ENCODE measurements around the gene KHSRP. TPM values are rescaled to one million over a fixed set of nuclear protein-coding genes. Genes with fewer than 3 reads are reported as not detected.
A peak's percentile ranks its signal among the peaks of the same experiment; 100 is the strongest.

The KHSRP gene
- total and polyA plus RNA-seq, 2 of the 13 experiments (the other 11 are each of a cell fraction or from before 2014, with no cell fraction given): 72.1 to 129 TPM

- no peak for TF ChIP-seq HMGXB4 (CRISPR knock-in tag; IDR thresholded peaks at IDR 0.05; ENCODE audit: borderline replicate concordance in 1 of 2, low read depth in 1 of 2)
- TF ChIP-seq FOXA1 (IDR thresholded peaks at IDR 0.05): no peak
- no peak for TF ChIP-seq FOXA1 (CRISPR knock-in tag; IDR thresholded peaks at IDR 0.05)
- TF ChIP-seq ADNP (CRISPR knock-in tag; IDR thresholded peaks at IDR 0.05): no peak
- no peak for TF ChIP-seq ZFP36 (IDR thresholded peaks at IDR 0.05; ENCODE audit: borderline replicate concordance, low read depth, low read length, partially characterized antibody)
- TF ChIP-seq BRCA1 (CRISPR knock-in tag; IDR thresholded peaks at IDR 0.05): no peak
- TF ChIP-seq, protein P1, sequence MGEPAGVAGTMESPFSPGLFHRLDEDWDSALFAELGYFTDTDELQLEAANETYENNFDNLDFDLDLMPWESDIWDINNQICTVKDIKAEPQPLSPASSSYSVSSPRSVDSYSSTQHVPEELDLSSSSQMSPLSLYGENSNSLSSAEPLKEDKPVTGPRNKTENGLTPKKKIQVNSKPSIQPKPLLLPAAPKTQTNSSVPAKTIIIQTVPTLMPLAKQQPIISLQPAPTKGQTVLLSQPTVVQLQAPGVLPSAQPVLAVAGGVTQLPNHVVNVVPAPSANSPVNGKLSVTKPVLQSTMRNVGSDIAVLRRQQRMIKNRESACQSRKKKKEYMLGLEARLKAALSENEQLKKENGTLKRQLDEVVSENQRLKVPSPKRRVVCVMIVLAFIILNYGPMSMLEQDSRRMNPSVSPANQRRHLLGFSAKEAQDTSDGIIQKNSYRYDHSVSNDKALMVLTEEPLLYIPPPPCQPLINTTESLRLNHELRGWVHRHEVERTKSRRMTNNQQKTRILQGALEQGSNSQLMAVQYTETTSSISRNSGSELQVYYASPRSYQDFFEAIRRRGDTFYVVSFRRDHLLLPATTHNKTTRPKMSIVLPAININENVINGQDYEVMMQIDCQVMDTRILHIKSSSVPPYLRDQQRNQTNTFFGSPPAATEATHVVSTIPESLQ (CRISPR knock-in tag; conservative IDR thresholded peaks at IDR 0.05): no peak
- TF ChIP-seq ZMYM3 (CRISPR knock-in tag; IDR thresholded peaks at IDR 0.05): no peak
- no peak for TF ChIP-seq PCBP2 (optimal IDR thresholded peaks at IDR 0.05; ENCODE audit: low read depth, low read length, poor library complexity, severe bottlenecking)
- no peak for TF ChIP-seq SAP130 (CRISPR knock-in tag; IDR thresholded peaks at IDR 0.05; ENCODE audit: low read depth)
- no peak for TF ChIP-seq ZNF343 (CRISPR knock-in tag; IDR thresholded peaks at IDR 0.05)
- no peak for TF ChIP-seq ZNF713 (CRISPR knock-in tag; IDR thresholded peaks at IDR 0.05)
- no peak for TF ChIP-seq GLI4 (CRISPR knock-in tag; IDR thresholded peaks at IDR 0.05; ENCODE audit: borderline replicate concordance)
- no peak for TF ChIP-seq GPN1 (CRISPR knock-in tag; IDR thresholded peaks at IDR 0.05; ENCODE audit: borderline replicate concordance)
- TF ChIP-seq ZNF232 (CRISPR knock-in tag; IDR thresholded peaks at IDR 0.05; ENCODE audit: borderline replicate concordance): peak; percentile 11; the same call in 1 of the 2 replicates
- no peak for TF ChIP-seq ASH2L (IDR thresholded peaks at IDR 0.05; ENCODE audit: insufficient read length, low read depth, low read length)
- TF ChIP-seq ZNF274 (CRISPR knock-in tag; IDR thresholded peaks at IDR 0.05): no peak
- TF ChIP-seq ATRX (CRISPR knock-in tag; IDR thresholded peaks at IDR 0.05; ENCODE audit: borderline replicate concordance): no peak
- no peak for TF ChIP-seq ZNF75D (CRISPR knock-in tag; IDR thresholded peaks at IDR 0.05; ENCODE audit: borderline replicate concordance)
- no peak for TF ChIP-seq ZNF607 (CRISPR knock-in tag; IDR thresholded peaks at IDR 0.05; ENCODE audit: borderline replicate concordance)
- TF ChIP-seq HINFP (CRISPR knock-in tag; IDR thresholded peaks at IDR 0.05; ENCODE audit: low read depth): no peak; the same call in 1 of the 2 replicates
- TF ChIP-seq SMAD9 (CRISPR knock-in tag; IDR thresholded peaks at IDR 0.05): no peak
- no peak for TF ChIP-seq BORCS8-MEF2B (CRISPR knock-in tag; IDR thresholded peaks at IDR 0.05)
- TF ChIP-seq ZKSCAN8 (CRISPR knock-in tag; IDR thresholded peaks at IDR 0.05; ENCODE audit: borderline replicate concordance): no peak
- no peak for TF ChIP-seq ZNF431 (CRISPR knock-in tag; IDR thresholded peaks at IDR 0.05; ENCODE audit: borderline replicate concordance, low read depth)
These were observed 1.4 kb upstream of the KHSRP start (continued) for GRCh38 chr19:6425732-6426620.
